GM06990 (cell line): ENCODE measurements around the gene STARD13.

Experiments used
- DNase-seq: peaks from one replicate; pipeline ENCODE4 v3.0.0-alpha.2; 2011; ENCODE audit not compliant: insufficient read length; ENCODE audit errors: extremely low read depth
- H3K27me3 ChIP-seq: replicated peaks from 2 replicates; pipeline ENCODE4 v1.6.0; 2011; ENCODE audit warnings: low read length; ENCODE audit not compliant: control insufficient read depth, insufficient read depth
- H3K36me3 ChIP-seq: 2 replicates; pipeline ENCODE4 v1.5.1; 2011; ENCODE audit warnings: low read length; ENCODE audit not compliant: control insufficient read depth, insufficient read depth
- H3K4me3 ChIP-seq: replicated peaks from 2 replicates; pipeline ENCODE4 v1.5.1; 2011; ENCODE audit warnings: low read depth, mild to moderate bottlenecking, control low read depth, low read length
- TF ChIP-seq, protein P1 (sequence below): IDR thresholded peaks from 2 replicates; pipeline ENCODE4 v1.5.1; 2011; ENCODE audit warnings: low read length, control low read depth, mild to moderate bottlenecking, inconsistent platforms; ENCODE audit not compliant: insufficient read depth, poor library complexity, severe bottlenecking

STARD13 gene

DNA sequence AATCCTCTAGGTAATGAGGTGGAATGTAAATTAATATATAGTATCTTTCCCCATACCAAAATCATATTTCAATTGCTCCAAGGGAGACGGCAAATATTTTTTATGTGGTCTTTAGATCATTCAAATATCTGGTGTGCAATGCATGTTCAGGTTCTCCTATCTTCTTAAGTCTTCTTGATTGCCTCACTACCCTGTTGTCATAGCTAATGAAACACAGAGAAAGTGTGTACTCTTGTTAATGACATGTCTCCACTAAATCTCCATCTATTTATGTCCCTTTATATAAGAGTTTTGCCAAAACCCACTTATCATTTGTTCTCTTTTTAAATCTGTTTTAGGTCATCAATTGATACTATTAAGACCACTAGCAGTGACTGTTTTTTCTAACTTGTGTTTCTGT is 6.6 kb downstream of the STARD13 start:
- H3K36me3 ChIP-seq: no peaks in the 10 kb centered on the region
- no peaks in the 10 kb centered on the region for H3K27me3 ChIP-seq
- DNase-seq: no peak
- no peak overlapping the region for H3K4me3 ChIP-seq
- TF ChIP-seq, protein P1, sequence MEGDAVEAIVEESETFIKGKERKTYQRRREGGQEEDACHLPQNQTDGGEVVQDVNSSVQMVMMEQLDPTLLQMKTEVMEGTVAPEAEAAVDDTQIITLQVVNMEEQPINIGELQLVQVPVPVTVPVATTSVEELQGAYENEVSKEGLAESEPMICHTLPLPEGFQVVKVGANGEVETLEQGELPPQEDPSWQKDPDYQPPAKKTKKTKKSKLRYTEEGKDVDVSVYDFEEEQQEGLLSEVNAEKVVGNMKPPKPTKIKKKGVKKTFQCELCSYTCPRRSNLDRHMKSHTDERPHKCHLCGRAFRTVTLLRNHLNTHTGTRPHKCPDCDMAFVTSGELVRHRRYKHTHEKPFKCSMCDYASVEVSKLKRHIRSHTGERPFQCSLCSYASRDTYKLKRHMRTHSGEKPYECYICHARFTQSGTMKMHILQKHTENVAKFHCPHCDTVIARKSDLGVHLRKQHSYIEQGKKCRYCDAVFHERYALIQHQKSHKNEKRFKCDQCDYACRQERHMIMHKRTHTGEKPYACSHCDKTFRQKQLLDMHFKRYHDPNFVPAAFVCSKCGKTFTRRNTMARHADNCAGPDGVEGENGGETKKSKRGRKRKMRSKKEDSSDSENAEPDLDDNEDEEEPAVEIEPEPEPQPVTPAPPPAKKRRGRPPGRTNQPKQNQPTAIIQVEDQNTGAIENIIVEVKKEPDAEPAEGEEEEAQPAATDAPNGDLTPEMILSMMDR: no peak

DNA sequence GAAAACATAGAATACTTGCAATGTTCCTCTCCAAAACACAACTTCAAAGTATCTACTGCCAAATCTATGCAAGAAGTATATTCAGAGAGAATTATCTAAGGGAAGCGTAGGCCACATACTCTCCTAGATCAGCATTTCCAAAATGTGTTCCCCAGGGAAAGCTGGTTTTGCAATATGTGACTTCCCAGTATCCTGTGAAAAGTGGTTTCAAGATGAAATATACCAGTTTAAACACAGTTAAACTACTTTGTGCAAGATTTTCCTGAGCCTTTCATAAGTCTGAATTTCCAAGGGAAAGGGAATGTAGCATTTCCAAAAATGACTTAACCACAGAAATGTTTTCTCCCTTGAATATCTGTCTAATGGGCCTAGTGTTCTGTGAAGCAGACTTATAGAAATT is 7.6 kb downstream of the STARD13 start:
- Histone ChIP-seq H3K36me3 (no peaks in the 10 kb centered on the region), H3K27me3 (no peaks in the 10 kb centered on the region), H3K4me3 (no peak overlapping the region)
- TF ChIP-seq, protein P1: no peak
- no peak for DNase-seq

DNA sequence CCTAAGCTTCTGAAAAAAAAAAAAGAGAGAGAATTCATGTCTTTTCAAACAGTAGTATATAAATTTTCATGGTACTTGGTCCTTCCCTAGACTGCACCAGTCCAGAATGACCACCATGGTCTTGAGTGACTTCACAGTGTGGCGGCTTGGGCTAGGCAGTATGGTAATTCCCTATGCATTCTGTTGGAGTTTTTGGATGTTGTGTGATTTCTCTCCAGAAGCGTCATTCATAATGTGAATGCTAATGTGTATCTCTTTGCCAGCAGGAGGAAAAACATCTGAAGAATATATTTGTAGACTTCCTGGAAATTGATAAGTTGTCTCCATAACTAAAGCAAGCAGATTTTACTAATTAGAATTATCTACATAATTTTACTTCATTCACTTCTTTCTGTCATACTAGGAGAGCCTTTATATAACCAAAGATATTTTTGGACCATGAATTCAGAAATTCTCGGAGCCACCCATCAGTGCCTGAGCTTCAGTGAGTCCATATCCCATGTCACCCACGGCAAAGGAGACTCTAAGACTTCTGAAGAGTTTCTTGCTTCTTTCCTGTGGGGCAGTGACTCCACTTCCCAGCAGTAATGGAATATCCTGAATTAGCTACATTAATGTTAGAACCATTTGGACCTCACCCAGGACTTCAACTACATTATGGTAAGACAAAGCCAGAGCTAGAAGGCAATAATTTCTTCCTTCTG is 8.4 kb downstream of the STARD13 start:
- DNase-seq: no peak
- TF ChIP-seq, protein P1: no peak
- no peak overlapping the region for H3K4me3 ChIP-seq
- H3K36me3 ChIP-seq: no peaks in the 10 kb centered on the region
- no peaks in the 10 kb centered on the region for H3K27me3 ChIP-seq

DNA sequence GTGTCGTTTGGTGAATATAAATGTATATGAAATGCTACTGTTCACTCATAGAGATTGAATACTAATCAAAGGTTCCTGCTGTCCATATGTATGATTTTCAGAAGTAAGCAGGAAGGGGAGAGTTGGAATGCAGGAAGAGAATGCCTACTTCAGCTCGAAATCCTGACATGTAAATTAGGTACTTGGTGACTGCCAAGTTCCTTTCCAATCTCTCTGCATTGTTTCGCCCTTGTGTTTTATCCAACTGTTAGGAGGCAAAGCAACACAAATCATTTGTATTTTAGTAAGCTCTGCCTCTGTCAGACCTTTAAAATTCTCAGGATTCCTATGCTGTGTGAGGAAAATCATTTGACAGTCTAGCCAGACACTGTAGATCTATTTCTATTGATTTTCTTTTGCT is 9.0 kb downstream of the STARD13 start:
- no peak for DNase-seq
- Histone ChIP-seq H3K4me3 (no peak overlapping the region), H3K36me3 (no peaks in the 10 kb centered on the region), H3K27me3 (no peaks in the 10 kb centered on the region)
- TF ChIP-seq, protein P1: no peak

DNA sequence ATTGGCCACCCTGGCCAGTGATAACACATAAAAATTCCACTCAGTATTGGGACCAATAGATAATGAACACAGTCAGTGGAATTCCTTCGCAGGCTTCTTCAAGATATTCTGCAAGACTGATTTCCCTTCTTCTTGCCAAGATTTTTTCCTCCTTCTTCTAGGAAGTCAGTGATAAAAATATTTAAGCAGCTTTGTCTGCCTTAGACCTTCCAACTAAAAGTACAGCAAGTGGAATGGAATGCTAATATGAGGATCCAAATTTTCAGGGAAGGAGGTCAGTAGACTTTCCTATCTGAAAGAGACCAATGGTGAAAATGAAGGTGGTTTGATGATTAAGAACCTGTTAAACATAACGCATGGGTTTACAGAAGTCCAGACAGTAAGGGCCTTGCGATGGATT is 9.6 kb downstream of the STARD13 start:
- no peak for DNase-seq
- TF ChIP-seq, protein P1: no peak
- Histone ChIP-seq H3K27me3 (no peaks in the 10 kb centered on the region), H3K4me3 (no peak overlapping the region), H3K36me3 (no peaks in the 10 kb centered on the region)

DNA sequence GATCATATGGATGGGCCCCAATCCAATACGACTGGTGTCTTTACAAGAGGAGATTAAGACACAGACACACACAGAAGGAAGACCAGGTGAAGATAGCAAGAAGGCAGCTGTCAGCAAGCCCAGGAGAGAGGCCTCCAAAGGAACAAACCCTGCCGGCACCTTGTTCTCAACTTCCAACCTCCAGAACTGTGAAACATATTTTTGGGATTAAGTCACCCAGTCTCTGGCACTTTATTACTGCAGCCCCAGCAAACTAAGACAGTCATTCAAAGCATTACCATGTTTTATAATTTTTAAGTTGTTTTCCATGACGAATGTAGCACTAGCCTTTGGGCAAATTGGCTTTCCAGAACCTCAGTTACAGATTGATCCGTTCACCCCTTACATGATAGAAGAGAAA is 11.3 kb downstream of the STARD13 start:
- Histone ChIP-seq H3K27me3 (no peaks in the 10 kb centered on the region), H3K36me3 (no peaks in the 10 kb centered on the region), H3K4me3 (no peak overlapping the region)
- DNase-seq: no peak
- TF ChIP-seq, protein P1: no peak
